Measurements from ENCODE around the gene ADCY3. TPM values are rescaled to one million over a fixed set of nuclear protein-coding genes. Genes with fewer than 3 reads are reported as not detected.

The ADCY3 gene
- total and polyA plus RNA-seq, 10 of the 15 experiments (the other 5 are each of a cell fraction or from before 2014, with no cell fraction given): 2.8 to 102 (median 50.4) TPM

GRCh38 chr2:24926602-24927252, 6.7 kb upstream of the ADCY3 start (continued):
- TF ChIP-seq ZBTB11 (CRISPR knock-in tag; IDR thresholded peaks at IDR 0.05): no peak
- TF ChIP-seq SMARCA5 (IDR thresholded peaks at IDR 0.05): no peak
- TF ChIP-seq CBX5 (IDR thresholded peaks at IDR 0.05; ENCODE audit: low read depth): no peak
- no peak for TF ChIP-seq IRF3 (IDR thresholded peaks at IDR 0.05)
- TF ChIP-seq SRF (IDR thresholded peaks at IDR 0.05; ENCODE audit: low read depth in 2 of 2, low read length in 2 of 2): no peak
- no peak for TF ChIP-seq SMAD5 (IDR thresholded peaks at IDR 0.05; ENCODE audit: low read depth)

- DNase-seq (ENCODE audit: low read depth, low spot score) (no peak), FAIRE-seq (no peak), ATAC-seq (no peak)
- no peaks in the 10 kb centered on the region for H3K9me3 ChIP-seq (replicated peaks; ENCODE audit: control insufficient read depth, insufficient read depth, low read length)
- no peaks in the 10 kb centered on the region for H3K36me3 ChIP-seq (ENCODE audit: control insufficient read depth in 2 of 2, insufficient read depth in 2 of 2, low read length in 1 of 2)
- intact Hi-C loops (cut with micrococcal nuclease; ENCODE audit: unreplicated experiment): no loop called here
- peak overlapping the region; percentile 55; the same call in 1 of the 2 replicates for H3K9ac ChIP-seq (ENCODE audit: control insufficient read depth, insufficient read depth, low read length)
- peaks cover 24% of the 10 kb centered on the region for H3K4me1 ChIP-seq (ENCODE audit: control insufficient read depth, insufficient read depth, low read length)
- H3K27me3 ChIP-seq (replicated peaks in 1 of 2; ENCODE audit: control insufficient read depth in 2 of 2, insufficient read depth in 2 of 2, low read length in 1 of 2): no peaks in the 10 kb centered on the region
- ChIA-PET POLR2A (no interaction called here), SMC1A (ENCODE audit: uncharacterized antibody, unreplicated experiment) (no interaction called here), RAD21 (ENCODE audit: unreplicated experiment) (no interaction called here), CTCF (no interaction called here)
- H4K20me1 ChIP-seq (ENCODE audit: control insufficient read depth, insufficient read depth): no peaks in the 10 kb centered on the region
- BruUV-seq (replicated peaks): no TSS peak
- H2AFZ ChIP-seq (ENCODE audit: control insufficient read depth, low read depth, low read length): peak overlapping the region; percentile 81
- 67% methylated on average over 14 of the region's 14 CpGs for WGBS (ENCODE audit: insufficient coverage, insufficient replicate concordance, low lambda C conversion rate, missing lambda C conversion rate)
- no peaks in the 10 kb centered on the region for H3K79me2 ChIP-seq (ENCODE audit: control insufficient read depth, insufficient read depth, low read length)
- peak overlapping the region; percentile 56 for H3K4me2 ChIP-seq (ENCODE audit: control insufficient read depth, insufficient read depth)
- in situ Hi-C loops (cut with MboI): no loop called here
- H3K4me3 ChIP-seq: no peak overlapping the region
- peak overlapping the region; percentile 45 for H3K27ac ChIP-seq (ENCODE audit: control insufficient read depth, insufficient read depth)
- TF ChIP-seq E2F4 (IDR thresholded peaks at IDR 0.05; ENCODE audit: low read depth, low read length): no peak
- no peak for TF ChIP-seq EGR1 (IDR thresholded peaks at IDR 0.05; ENCODE audit: borderline replicate concordance in 1 of 2, low read depth in 2 of 2, low read length in 2 of 2)
- no peak for TF ChIP-seq REST (IDR thresholded peaks at IDR 0.05; ENCODE audit: low read depth, low read length)
- TF ChIP-seq ATF2 (IDR thresholded peaks at IDR 0.05; ENCODE audit: low read length): no peak
- no peak for TF ChIP-seq POLR2AphosphoS5 (IDR thresholded peaks at IDR 0.05; ENCODE audit: low read length)
Measured at GRCh38 chr2:24926220-24926601, 6.2 kb upstream of the ADCY3 start.
